ENCODE results near the gene C16orf92.

DNA sequence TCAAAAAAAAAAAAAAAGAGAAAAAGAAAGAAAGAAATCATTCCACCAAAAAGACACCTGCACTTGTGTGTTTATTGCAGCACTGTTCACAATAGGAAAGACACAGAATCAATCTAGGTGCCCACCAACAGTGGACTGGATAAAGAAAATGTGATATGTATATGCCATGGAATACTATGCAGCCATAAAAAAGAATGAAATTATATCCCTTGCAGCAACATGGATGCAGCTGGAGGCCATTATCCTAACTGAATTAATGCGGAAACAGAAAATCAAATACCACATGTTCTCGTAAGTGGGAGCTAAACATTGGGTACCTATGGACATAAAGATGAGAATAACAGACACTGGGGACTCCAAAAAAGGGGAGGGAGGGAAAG, 5.7 kb upstream of the C16orf92 start:
- no peak for TF ChIP-seq POLR2AphosphoS5 (IDR thresholded peaks at IDR 0.05; ENCODE audit: low read depth, low read length)
- no peak for TF ChIP-seq RAD21 (IDR thresholded peaks at IDR 0.05 in 1 of 2, conservative IDR thresholded peaks at IDR 0.05 in 1 of 2; ENCODE audit: low read depth in 2 of 2, low read length in 2 of 2)
- TF ChIP-seq SP2 (IDR thresholded peaks at IDR 0.05; ENCODE audit: low read length), result no peak
- TF ChIP-seq JUND (IDR thresholded peaks at IDR 0.05; ENCODE audit: low read length), result no peak
- TF ChIP-seq, protein P1, sequence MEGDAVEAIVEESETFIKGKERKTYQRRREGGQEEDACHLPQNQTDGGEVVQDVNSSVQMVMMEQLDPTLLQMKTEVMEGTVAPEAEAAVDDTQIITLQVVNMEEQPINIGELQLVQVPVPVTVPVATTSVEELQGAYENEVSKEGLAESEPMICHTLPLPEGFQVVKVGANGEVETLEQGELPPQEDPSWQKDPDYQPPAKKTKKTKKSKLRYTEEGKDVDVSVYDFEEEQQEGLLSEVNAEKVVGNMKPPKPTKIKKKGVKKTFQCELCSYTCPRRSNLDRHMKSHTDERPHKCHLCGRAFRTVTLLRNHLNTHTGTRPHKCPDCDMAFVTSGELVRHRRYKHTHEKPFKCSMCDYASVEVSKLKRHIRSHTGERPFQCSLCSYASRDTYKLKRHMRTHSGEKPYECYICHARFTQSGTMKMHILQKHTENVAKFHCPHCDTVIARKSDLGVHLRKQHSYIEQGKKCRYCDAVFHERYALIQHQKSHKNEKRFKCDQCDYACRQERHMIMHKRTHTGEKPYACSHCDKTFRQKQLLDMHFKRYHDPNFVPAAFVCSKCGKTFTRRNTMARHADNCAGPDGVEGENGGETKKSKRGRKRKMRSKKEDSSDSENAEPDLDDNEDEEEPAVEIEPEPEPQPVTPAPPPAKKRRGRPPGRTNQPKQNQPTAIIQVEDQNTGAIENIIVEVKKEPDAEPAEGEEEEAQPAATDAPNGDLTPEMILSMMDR (IDR thresholded peaks at IDR 0.05; ENCODE audit: control extremely low read depth in 1 of 3, insufficient read depth in 1 of 3, low read depth in 1 of 3, low read length in 3 of 3), result no peak
- no peak for TF ChIP-seq RNF2 (IDR thresholded peaks at IDR 0.05; ENCODE audit: borderline replicate concordance, low read depth, low read length, missing control alignments, poor library complexity, severe bottlenecking)
- TF ChIP-seq BCL11A (IDR thresholded peaks at IDR 0.05; ENCODE audit: low read depth in 2 of 2, low read length in 2 of 2), result no peak
- no peak for TF ChIP-seq SIN3A (conservative IDR thresholded peaks at IDR 0.05 in 1 of 2, IDR thresholded peaks at IDR 0.05 in 1 of 2; ENCODE audit: low read depth in 1 of 2, low read length in 2 of 2)
- TF ChIP-seq TAF7 (optimal IDR thresholded peaks at IDR 0.05; ENCODE audit: borderline replicate concordance, low read depth, low read length), result no peak
- TF ChIP-seq, protein P2, sequence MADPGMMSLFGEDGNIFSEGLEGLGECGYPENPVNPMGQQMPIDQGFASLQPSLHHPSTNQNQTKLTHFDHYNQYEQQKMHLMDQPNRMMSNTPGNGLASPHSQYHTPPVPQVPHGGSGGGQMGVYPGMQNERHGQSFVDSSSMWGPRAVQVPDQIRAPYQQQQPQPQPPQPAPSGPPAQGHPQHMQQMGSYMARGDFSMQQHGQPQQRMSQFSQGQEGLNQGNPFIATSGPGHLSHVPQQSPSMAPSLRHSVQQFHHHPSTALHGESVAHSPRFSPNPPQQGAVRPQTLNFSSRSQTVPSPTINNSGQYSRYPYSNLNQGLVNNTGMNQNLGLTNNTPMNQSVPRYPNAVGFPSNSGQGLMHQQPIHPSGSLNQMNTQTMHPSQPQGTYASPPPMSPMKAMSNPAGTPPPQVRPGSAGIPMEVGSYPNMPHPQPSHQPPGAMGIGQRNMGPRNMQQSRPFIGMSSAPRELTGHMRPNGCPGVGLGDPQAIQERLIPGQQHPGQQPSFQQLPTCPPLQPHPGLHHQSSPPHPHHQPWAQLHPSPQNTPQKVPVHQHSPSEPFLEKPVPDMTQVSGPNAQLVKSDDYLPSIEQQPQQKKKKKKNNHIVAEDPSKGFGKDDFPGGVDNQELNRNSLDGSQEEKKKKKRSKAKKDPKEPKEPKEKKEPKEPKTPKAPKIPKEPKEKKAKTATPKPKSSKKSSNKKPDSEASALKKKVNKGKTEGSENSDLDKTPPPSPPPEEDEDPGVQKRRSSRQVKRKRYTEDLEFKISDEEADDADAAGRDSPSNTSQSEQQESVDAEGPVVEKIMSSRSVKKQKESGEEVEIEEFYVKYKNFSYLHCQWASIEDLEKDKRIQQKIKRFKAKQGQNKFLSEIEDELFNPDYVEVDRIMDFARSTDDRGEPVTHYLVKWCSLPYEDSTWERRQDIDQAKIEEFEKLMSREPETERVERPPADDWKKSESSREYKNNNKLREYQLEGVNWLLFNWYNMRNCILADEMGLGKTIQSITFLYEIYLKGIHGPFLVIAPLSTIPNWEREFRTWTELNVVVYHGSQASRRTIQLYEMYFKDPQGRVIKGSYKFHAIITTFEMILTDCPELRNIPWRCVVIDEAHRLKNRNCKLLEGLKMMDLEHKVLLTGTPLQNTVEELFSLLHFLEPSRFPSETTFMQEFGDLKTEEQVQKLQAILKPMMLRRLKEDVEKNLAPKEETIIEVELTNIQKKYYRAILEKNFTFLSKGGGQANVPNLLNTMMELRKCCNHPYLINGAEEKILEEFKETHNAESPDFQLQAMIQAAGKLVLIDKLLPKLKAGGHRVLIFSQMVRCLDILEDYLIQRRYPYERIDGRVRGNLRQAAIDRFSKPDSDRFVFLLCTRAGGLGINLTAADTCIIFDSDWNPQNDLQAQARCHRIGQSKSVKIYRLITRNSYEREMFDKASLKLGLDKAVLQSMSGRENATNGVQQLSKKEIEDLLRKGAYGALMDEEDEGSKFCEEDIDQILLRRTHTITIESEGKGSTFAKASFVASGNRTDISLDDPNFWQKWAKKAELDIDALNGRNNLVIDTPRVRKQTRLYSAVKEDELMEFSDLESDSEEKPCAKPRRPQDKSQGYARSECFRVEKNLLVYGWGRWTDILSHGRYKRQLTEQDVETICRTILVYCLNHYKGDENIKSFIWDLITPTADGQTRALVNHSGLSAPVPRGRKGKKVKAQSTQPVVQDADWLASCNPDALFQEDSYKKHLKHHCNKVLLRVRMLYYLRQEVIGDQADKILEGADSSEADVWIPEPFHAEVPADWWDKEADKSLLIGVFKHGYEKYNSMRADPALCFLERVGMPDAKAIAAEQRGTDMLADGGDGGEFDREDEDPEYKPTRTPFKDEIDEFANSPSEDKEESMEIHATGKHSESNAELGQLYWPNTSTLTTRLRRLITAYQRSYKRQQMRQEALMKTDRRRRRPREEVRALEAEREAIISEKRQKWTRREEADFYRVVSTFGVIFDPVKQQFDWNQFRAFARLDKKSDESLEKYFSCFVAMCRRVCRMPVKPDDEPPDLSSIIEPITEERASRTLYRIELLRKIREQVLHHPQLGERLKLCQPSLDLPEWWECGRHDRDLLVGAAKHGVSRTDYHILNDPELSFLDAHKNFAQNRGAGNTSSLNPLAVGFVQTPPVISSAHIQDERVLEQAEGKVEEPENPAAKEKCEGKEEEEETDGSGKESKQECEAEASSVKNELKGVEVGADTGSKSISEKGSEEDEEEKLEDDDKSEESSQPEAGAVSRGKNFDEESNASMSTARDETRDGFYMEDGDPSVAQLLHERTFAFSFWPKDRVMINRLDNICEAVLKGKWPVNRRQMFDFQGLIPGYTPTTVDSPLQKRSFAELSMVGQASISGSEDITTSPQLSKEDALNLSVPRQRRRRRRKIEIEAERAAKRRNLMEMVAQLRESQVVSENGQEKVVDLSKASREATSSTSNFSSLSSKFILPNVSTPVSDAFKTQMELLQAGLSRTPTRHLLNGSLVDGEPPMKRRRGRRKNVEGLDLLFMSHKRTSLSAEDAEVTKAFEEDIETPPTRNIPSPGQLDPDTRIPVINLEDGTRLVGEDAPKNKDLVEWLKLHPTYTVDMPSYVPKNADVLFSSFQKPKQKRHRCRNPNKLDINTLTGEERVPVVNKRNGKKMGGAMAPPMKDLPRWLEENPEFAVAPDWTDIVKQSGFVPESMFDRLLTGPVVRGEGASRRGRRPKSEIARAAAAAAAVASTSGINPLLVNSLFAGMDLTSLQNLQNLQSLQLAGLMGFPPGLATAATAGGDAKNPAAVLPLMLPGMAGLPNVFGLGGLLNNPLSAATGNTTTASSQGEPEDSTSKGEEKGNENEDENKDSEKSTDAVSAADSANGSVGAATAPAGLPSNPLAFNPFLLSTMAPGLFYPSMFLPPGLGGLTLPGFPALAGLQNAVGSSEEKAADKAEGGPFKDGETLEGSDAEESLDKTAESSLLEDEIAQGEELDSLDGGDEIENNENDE (IDR thresholded peaks at IDR 0.05; ENCODE audit: insufficient replicate concordance, low read length), result no peak

Measured in H1 (cell line).